IMR-90 (cell line): Measurements from ENCODE around the gene DOLPP1. TPM values are rescaled to one million over a fixed set of nuclear protein-coding genes. Genes with fewer than 3 reads are reported as not detected.

Experiments used
- ATAC-seq: fragments of 200-7000 bp; cut with Tn5 transposase; 2 replicates; pipeline ENCODE4 v1.9.1; 2020; ENCODE audit warnings: low read depth, mild to moderate bottlenecking, moderate library complexity
- BruUV-seq: library from RNA; stranded (reverse); fragments of 400-500 nt; replicated peaks from 2 replicates; lab custom pipeline; 2021; lab: Mats Ljungman, UMichigan
- CTCF ChIA-PET: fragments of 300-600 bp; formaldehyde crosslinking; extraction: SDS; loops from one replicate; lab custom pipeline; 2021; ENCODE audit warnings: antibody characterized with exemption; lab: Yijun Ruan, JAX
- POLR2A ChIA-PET: fragments of 300-600 bp; sonication (Branson Sonifier 250); formaldehyde crosslinking; loops from one replicate; lab custom pipeline; 2022; ENCODE audit warnings: antibody characterized with exemption; ENCODE audit not compliant: unreplicated experiment; lab: Charles Lee
- DNase-seq: peaks from one replicate; pipeline ENCODE4 v3.0.0; 2013
- H2AFZ ChIP-seq: replicated peaks from 2 replicates; pipeline ENCODE3; 2013; ENCODE audit warnings: low read length, mild to moderate bottlenecking; ENCODE audit not compliant: poor library complexity
- H2AK5ac ChIP-seq: 2 replicates; pipeline ENCODE4 v1.6.1; 2013; ENCODE audit warnings: low read depth, low read length, inconsistent platforms
- H2AK9ac ChIP-seq: replicated peaks from 2 replicates; pipeline ENCODE3; 2013; ENCODE audit warnings: mild to moderate bottlenecking, low read depth, low read length, moderate library complexity; ENCODE audit not compliant: poor library complexity
- H2BK120ac ChIP-seq: 2 replicates; pipeline ENCODE4 v1.6.1; 2013; ENCODE audit warnings: low read depth, low read length, inconsistent platforms
- H2BK15ac ChIP-seq: 3 replicates; pipeline ENCODE4 v1.6.1; 2013; ENCODE audit warnings: low read depth, low read length, inconsistent platforms
- H2BK20ac ChIP-seq: 2 replicates; pipeline ENCODE4 v1.6.1; 2013; ENCODE audit warnings: low read depth, mild to moderate bottlenecking, inconsistent platforms, low read length, moderate library complexity
- H2BK5ac ChIP-seq: 2 replicates; pipeline ENCODE4 v1.6.1; 2013; ENCODE audit warnings: mild to moderate bottlenecking, low read depth, low read length, inconsistent platforms; ENCODE audit not compliant: poor library complexity, severe bottlenecking
- H3K14ac ChIP-seq: replicated peaks from 2 replicates; pipeline ENCODE4 v1.6.1; 2013; ENCODE audit warnings: low read depth, low read length, inconsistent platforms
- H3K18ac ChIP-seq: 2 replicates; pipeline ENCODE4 v1.6.1; 2013; ENCODE audit warnings: low read depth, low read length, control low read depth
- H3K23ac ChIP-seq: 2 replicates; pipeline ENCODE4 v1.6.1; 2013; ENCODE audit warnings: low read depth, low read length, inconsistent platforms
- H3K27ac ChIP-seq: 2 replicates; pipeline ENCODE4 v1.5.1; 2013; ENCODE audit warnings: mild to moderate bottlenecking, control low read depth, low read length; ENCODE audit not compliant: insufficient read depth
- H3K27me3 ChIP-seq: 2 replicates; pipeline ENCODE4 v1.6.1; 2013; ENCODE audit warnings: low read length; ENCODE audit not compliant: control insufficient read depth, insufficient read depth
- H3K36me3 ChIP-seq: 2 replicates; pipeline ENCODE4 v1.6.1; 2013; ENCODE audit warnings: low read length, mixed read lengths; ENCODE audit not compliant: control insufficient read depth, insufficient read depth
- H3K4ac ChIP-seq: 2 replicates; pipeline ENCODE4 v1.6.1; 2013; ENCODE audit warnings: low read depth, low read length, inconsistent platforms
- H3K4me1 ChIP-seq: 2 replicates; pipeline ENCODE4 v1.6.1; 2013; ENCODE audit warnings: low read length, mixed read lengths; ENCODE audit not compliant: control insufficient read depth, insufficient read depth
- H3K4me2 ChIP-seq: 2 replicates; pipeline ENCODE4 v1.6.1; 2013; ENCODE audit warnings: low read depth, mild to moderate bottlenecking, control low read depth, low read length, moderate library complexity
- H3K4me3 ChIP-seq: 2 replicates; pipeline ENCODE4 v1.5.1; 2013; ENCODE audit warnings: low read depth, mild to moderate bottlenecking, control low read depth, low read length, moderate library complexity; ENCODE audit not compliant: insufficient read depth
- H3K56ac ChIP-seq: 2 replicates; pipeline ENCODE4 v1.6.1; 2013; ENCODE audit warnings: low read length, inconsistent platforms; ENCODE audit not compliant: insufficient read depth; ENCODE audit errors: extremely low read depth
- H3K79me1 ChIP-seq, 2 experiments: 2 replicates each; pipeline ENCODE4 v1.6.1; 2013; ENCODE audit warnings: low read length in 2 of 2, inconsistent platforms in 1 of 2, low read depth in 1 of 2
- H3K9ac ChIP-seq: 2 replicates; pipeline ENCODE4 v1.6.1; 2013; ENCODE audit warnings: low read depth, low read length, control low read depth
- H3K9me1 ChIP-seq: 2 replicates; pipeline ENCODE4 v1.6.1; 2013; ENCODE audit warnings: low read length, inconsistent platforms; ENCODE audit not compliant: insufficient read depth
- H3K9me3 ChIP-seq: 2 replicates; pipeline ENCODE4 v1.6.1; 2013; ENCODE audit warnings: low read length; ENCODE audit not compliant: control insufficient read depth, insufficient read depth
- H4K20me1 ChIP-seq: 2 replicates; pipeline ENCODE4 v1.6.1; 2013; ENCODE audit warnings: low read length, inconsistent platforms; ENCODE audit not compliant: insufficient read depth
- H4K5ac ChIP-seq: 2 replicates; pipeline ENCODE4 v1.6.1; 2013; ENCODE audit warnings: mild to moderate bottlenecking, low read depth, low read length, control low read depth
- H4K8ac ChIP-seq, 2 experiments: 2 replicates each; pipeline ENCODE4 v1.6.1; 2013; ENCODE audit warnings: low read depth in 2 of 2, low read length in 2 of 2, control low read depth in 1 of 2, inconsistent platforms in 1 of 2
- H4K91ac ChIP-seq: 2 replicates; pipeline ENCODE4 v1.6.1; 2013; ENCODE audit warnings: low read depth, low read length, inconsistent platforms; ENCODE audit not compliant: insufficient read depth
- BHLHE40 ChIP-seq: fragments of 150-350 bp; IDR thresholded peaks from 2 replicates; pipeline ENCODE4 v1.6.1; 2016; ENCODE audit warnings: mild to moderate bottlenecking, low read depth, low read length
- CEBPB ChIP-seq: IDR thresholded peaks from 2 replicates; pipeline ENCODE4 v1.6.1; 2012; ENCODE audit warnings: low read depth, low read length, improper control_type of control experiment
- CHD1 ChIP-seq: IDR thresholded peaks from 2 replicates; pipeline ENCODE4 v1.6.1; 2012; ENCODE audit warnings: low read depth, low read length, improper control_type of control experiment
- CTCF ChIP-seq: conservative IDR thresholded peaks from 2 replicates; pipeline ENCODE4 v1.5.1; 2012; ENCODE audit warnings: mild to moderate bottlenecking, low read depth, low read length, improper control_type of control experiment
- ELK1 ChIP-seq: fragments of 150-350 bp; IDR thresholded peaks from 2 replicates; pipeline ENCODE4 v1.6.1; 2016; ENCODE audit warnings: low read depth, mild to moderate bottlenecking, low read length, moderate library complexity, borderline replicate concordance
- FOS ChIP-seq: fragments of 150-350 bp; IDR thresholded peaks from 2 replicates; pipeline ENCODE4 v1.6.1; 2016; ENCODE audit warnings: low read depth, low read length
- MAFK ChIP-seq: IDR thresholded peaks from 2 replicates; pipeline ENCODE4 v1.6.1; 2012; ENCODE audit warnings: low read depth, low read length, improper control_type of control experiment
- MAZ ChIP-seq: IDR thresholded peaks from 2 replicates; pipeline ENCODE4 v1.6.1; 2012; ENCODE audit warnings: low read depth, mild to moderate bottlenecking, low read length, improper control_type of control experiment, moderate library complexity, borderline replicate concordance
- MXI1 ChIP-seq: IDR thresholded peaks from 2 replicates; pipeline ENCODE4 v1.6.1; 2012; ENCODE audit warnings: low read depth, mild to moderate bottlenecking, low read length, moderate library complexity, borderline replicate concordance
- NFE2L2 ChIP-seq: fragments of 150-350 bp; IDR thresholded peaks from 2 replicates; pipeline ENCODE4 v1.6.1; 2016; ENCODE audit warnings: low read depth, mild to moderate bottlenecking, low read length
- POLR2A ChIP-seq: IDR thresholded peaks from 2 replicates; pipeline ENCODE4 v1.6.1; 2012; ENCODE audit warnings: mild to moderate bottlenecking, low read depth, low read length
- RAD21 ChIP-seq: IDR thresholded peaks from 2 replicates; pipeline ENCODE4 v1.6.1; 2012; ENCODE audit warnings: low read length, improper control_type of control experiment
- RCOR1 ChIP-seq: IDR thresholded peaks from 2 replicates; pipeline ENCODE4 v1.6.1; 2012; ENCODE audit warnings: mild to moderate bottlenecking, low read length, improper control_type of control experiment; ENCODE audit not compliant: insufficient replicate concordance
- RFX5 ChIP-seq: IDR thresholded peaks from 2 replicates; pipeline ENCODE4 v1.8.0; 2012; ENCODE audit warnings: low read depth, mild to moderate bottlenecking, low read length, moderate library complexity
- SMC3 ChIP-seq: fragments of 150-350 bp; IDR thresholded peaks from 2 replicates; pipeline ENCODE4 v1.6.1; 2016; ENCODE audit warnings: low read depth, mild to moderate bottlenecking, antibody characterized with exemption, low read length, moderate library complexity
- USF2 ChIP-seq: fragments of 150-350 bp; IDR thresholded peaks from 2 replicates; pipeline ENCODE4 v1.6.1; 2017; ENCODE audit warnings: mild to moderate bottlenecking, antibody characterized with exemption, low read length, low read depth
- WGBS, 2 experiments: methylation state at CpG; one replicate each; pipeline versions ENCODE4 v1.1.5 to v1.1.7; 2013; ENCODE audit warnings: missing lambda C conversion rate in 2 of 2; ENCODE audit not compliant: insufficient read length in 1 of 2; ENCODE audit errors: extremely low coverage in 2 of 2; 5-methylcytosine and 5-hydroxymethylcytosine counted together
- dilution Hi-C: fragments of 300-500 bp; cut with HindIII; formaldehyde crosslinking; loops from one replicate; pipeline ENCODE4 v1.14.3; 2018; ENCODE audit warnings: low sequenced_read_pairs; ENCODE audit not compliant: unreplicated experiment
- in situ Hi-C: fragments of 300-500 bp; cut with MboI; formaldehyde crosslinking; loops from 3 replicates; pipeline ENCODE4 v1.14.3; 2019; ENCODE audit warnings: low sequenced_read_pairs, inconsistent platforms, mixed read lengths
- intact Hi-C: fragments of 100-400 bp; cut with micrococcal nuclease; formaldehyde crosslinking; loops from 2 replicates; pipeline ENCODE4 v1.10.0; 2022
- polyA plus RNA-seq, 3 experiments: library from polyadenylated mRNA; depleted of rRNA; stranded (reverse); fragments of >200 nt; gene quantifications; 2 replicates each; pipeline ENCODE4 v1.2.3, GENCODE V29; 2012; ENCODE audit warnings: low replicate concordance in 1 of 3
- total RNA-seq: library from RNA; depleted of rRNA; stranded (reverse); fragments of >200 nt; gene quantifications from 2 replicates; pipeline ENCODE4 v1.2.3, GENCODE V29; 2012

The DOLPP1 gene
- total and polyA plus RNA-seq, 2 of the 4 experiments (the other 2 are of a cell fraction), result 7.0 to 16.5 TPM

GRCh38 chr9:129101279-129101678, 20.4 kb downstream of the DOLPP1 start:
- Histone ChIP-seq H3K79me1 (no peaks in the 10 kb centered on the region), H3K18ac (no peak overlapping the region), H3K27ac (no peak overlapping the region), H3K4me2 (no peak overlapping the region), H3K9ac (no peak overlapping the region), H3K27me3 (no peaks in the 10 kb centered on the region), H3K9me3 (no peaks in the 10 kb centered on the region), H2BK5ac (no peak overlapping the region), H2BK20ac (no peak overlapping the region), H3K4me3 (no peak overlapping the region), H3K4ac (no peak overlapping the region), H3K4me1 (no peaks in the 10 kb centered on the region), H2AK5ac (no peak overlapping the region), H4K91ac (no peak overlapping the region), H3K36me3 (peaks cover 33% of the 10 kb centered on the region), H4K8ac (no peak overlapping the region), H2BK120ac (no peak overlapping the region), H3K56ac (no peak overlapping the region), H2AK9ac (no peak overlapping the region), H3K23ac (no peak overlapping the region), H4K20me1 (no peaks in the 10 kb centered on the region), H3K14ac (no peak overlapping the region), H2AFZ (no peak overlapping the region), H2BK15ac (no peak overlapping the region), H3K9me1 (no peaks in the 10 kb centered on the region), H4K5ac (no peak overlapping the region)
- dilution Hi-C loops (no loop called here), intact Hi-C loops (no loop called here), in situ Hi-C loops (no loop called here)
- no TSS peak for BruUV-seq
- DNase-seq (no peak), ATAC-seq (no peak)
- ChIA-PET CTCF (no interaction called here), POLR2A (no interaction called here)
- TF ChIP-seq CTCF, result no peak
- TF ChIP-seq MAZ, result no peak
- TF ChIP-seq CHD1, result no peak
- TF ChIP-seq CEBPB, result no peak
- no peak for TF ChIP-seq RCOR1
- no peak for TF ChIP-seq NFE2L2
- TF ChIP-seq RFX5, result no peak
- TF ChIP-seq SMC3, result no peak
- TF ChIP-seq MAFK, result no peak
- no peak for TF ChIP-seq BHLHE40
- TF ChIP-seq POLR2A, result no peak
- TF ChIP-seq USF2, result no peak
- TF ChIP-seq MXI1, result no peak
- no peak for TF ChIP-seq ELK1
- no peak for TF ChIP-seq FOS
- TF ChIP-seq RAD21, result no peak
- WGBS, 2 experiments, result 94% methylated on average over 5 of the region's 7 CpGs; no CpG with 5 or more reads in 1 of the 2 experiments
